Esophagus mucosa (tissue), 1 donor: ENCODE results near the gene MAP2K2. TPM values are rescaled to one million over a fixed set of nuclear protein-coding genes. Genes with fewer than 3 reads are reported as not detected.
A peak's percentile ranks its signal among the peaks of the same experiment; 100 is the strongest.
"Not testable (repeated sequence)": the region's sequence is repeated elsewhere in the genome, so short reads cannot be mapped to it uniquely, and the experiment has no call there.

Experiments
- ATAC-seq: fragments of 200-7000 bp; cut with Tn5 transposase; one replicate; pipeline ENCODE4 v1.9.1; 2020
- total RNA-seq: library from RNA; stranded (reverse); gene quantifications from one replicate; pipeline ENCODE4 v1.2.4, GENCODE V29; 2023
- donor health status: DM: yes; HTN: yes; CAD: no.

MAP2K2 gene
- 114 TPM for total RNA-seq

- peak; percentile 94 for ATAC-seq
Measured at GRCh38 chr19:4123615-4124568, at the start of gene MAP2K2. TSS of gene MAP2K2 (minus strand) at chr19:4124122. CDS start at chr19:4123875, 247 bp downstream.

- peak; percentile 69 for ATAC-seq
Measured at GRCh38 chr19:4172861-4173473, 49.0 kb upstream of the MAP2K2 start.

- ATAC-seq = no peak
Measured at GRCh38 chr19:4171676-4172075, 47.8 kb upstream of the MAP2K2 start.

GRCh38 chr19:4164262-4164661, 40.3 kb upstream of the MAP2K2 start:
- no peak for ATAC-seq

- ATAC-seq = no peak
Measured at GRCh38 chr19:4161415-4162077, 37.6 kb upstream of the MAP2K2 start.

- ATAC-seq = not testable (repeated sequence)
Measured at GRCh38 chr19:4157971-4158370, 34.0 kb upstream of the MAP2K2 start.

GRCh38 chr19:4157164-4157563, 33.2 kb upstream of the MAP2K2 start:
- ATAC-seq = no peak

GRCh38 chr19:4154571-4155312, 30.8 kb upstream of the MAP2K2 start:
- no peak for ATAC-seq

- ATAC-seq = no peak
Measured at GRCh38 chr19:4152241-4152998, 28.5 kb upstream of the MAP2K2 start.

- no peak for ATAC-seq
Measured at GRCh38 chr19:4151623-4152022, 27.7 kb upstream of the MAP2K2 start.

- ATAC-seq = no peak
Measured at GRCh38 chr19:4149518-4150288, 25.8 kb upstream of the MAP2K2 start.

GRCh38 chr19:4144666-4145249, 20.8 kb upstream of the MAP2K2 start:
- no peak for ATAC-seq

GRCh38 chr19:4142916-4143315, 19.0 kb upstream of the MAP2K2 start:
- ATAC-seq = not testable (repeated sequence)

- ATAC-seq = peak; percentile 70
Measured at GRCh38 chr19:4140237-4140711, 16.4 kb upstream of the MAP2K2 start.

- ATAC-seq = peak; percentile 80
Measured at GRCh38 chr19:4139614-4140236, 15.8 kb upstream of the MAP2K2 start.

- ATAC-seq = no peak
Measured at GRCh38 chr19:4138445-4138844, 14.5 kb upstream of the MAP2K2 start.

- ATAC-seq = no peak
Measured at GRCh38 chr19:4136680-4137088, 12.8 kb upstream of the MAP2K2 start.

- ATAC-seq = not testable (repeated sequence)
Measured at GRCh38 chr19:4135386-4135785, 11.5 kb upstream of the MAP2K2 start.

- no peak for ATAC-seq
Measured at GRCh38 chr19:4134351-4134750, 10.4 kb upstream of the MAP2K2 start.
